Measurements from ENCODE around the gene ASB14. TPM values are rescaled to one million over a fixed set of nuclear protein-coding genes. Genes with fewer than 3 reads are reported as not detected.
"Not testable (repeated sequence)": the region's sequence is repeated elsewhere in the genome, so short reads cannot be mapped to it uniquely, and the experiment has no call there.

ASB14 gene
- not detected for total RNA-seq

DNA sequence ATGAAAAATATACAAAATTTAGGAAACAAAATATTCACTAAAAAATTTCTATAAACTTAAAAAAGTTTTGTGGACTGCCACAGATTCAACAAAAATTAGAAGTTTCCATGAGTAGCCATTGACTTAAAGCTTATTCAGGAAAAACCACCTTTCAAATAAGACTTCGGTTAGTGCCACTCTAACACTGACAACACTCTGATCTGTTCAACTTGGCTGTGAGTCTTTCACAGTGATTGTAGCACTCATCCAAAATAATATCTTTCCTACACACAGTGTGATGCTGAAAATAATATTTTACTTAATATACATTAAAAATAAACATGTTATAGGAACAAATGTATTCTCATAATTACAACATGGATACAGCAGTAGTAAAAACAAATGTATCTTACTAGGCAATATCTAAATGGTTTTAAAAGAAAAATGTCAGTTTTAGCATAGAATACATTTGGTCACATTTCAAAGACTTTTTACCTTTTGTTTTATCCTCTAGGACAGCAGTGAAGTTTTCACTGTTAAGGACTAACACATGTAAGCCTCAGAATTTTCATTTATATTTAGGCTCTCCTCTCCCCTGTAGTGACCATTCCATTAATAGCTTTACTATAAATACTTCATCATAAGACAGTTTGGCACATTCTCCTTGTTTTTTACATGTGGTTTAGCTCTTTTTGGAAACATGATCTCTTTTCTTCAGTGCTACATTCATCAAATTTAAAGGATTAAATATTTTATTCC, at the start of gene ASB14:
ASB14 (minus strand) TSS at position 527 of the 738 bp plus-strand sequence. CDS start 652 bp downstream, outside the sequence.
- POLR2A ChIA-PET = no interaction called here
- CTCF ChIA-PET = no interaction called here

GRCh38 chr3:57339071-57339642, 46.7 kb upstream of the ASB14 start:
- CTCF ChIA-PET, POLR2A ChIA-PET: not testable (repeated sequence)

DNA sequence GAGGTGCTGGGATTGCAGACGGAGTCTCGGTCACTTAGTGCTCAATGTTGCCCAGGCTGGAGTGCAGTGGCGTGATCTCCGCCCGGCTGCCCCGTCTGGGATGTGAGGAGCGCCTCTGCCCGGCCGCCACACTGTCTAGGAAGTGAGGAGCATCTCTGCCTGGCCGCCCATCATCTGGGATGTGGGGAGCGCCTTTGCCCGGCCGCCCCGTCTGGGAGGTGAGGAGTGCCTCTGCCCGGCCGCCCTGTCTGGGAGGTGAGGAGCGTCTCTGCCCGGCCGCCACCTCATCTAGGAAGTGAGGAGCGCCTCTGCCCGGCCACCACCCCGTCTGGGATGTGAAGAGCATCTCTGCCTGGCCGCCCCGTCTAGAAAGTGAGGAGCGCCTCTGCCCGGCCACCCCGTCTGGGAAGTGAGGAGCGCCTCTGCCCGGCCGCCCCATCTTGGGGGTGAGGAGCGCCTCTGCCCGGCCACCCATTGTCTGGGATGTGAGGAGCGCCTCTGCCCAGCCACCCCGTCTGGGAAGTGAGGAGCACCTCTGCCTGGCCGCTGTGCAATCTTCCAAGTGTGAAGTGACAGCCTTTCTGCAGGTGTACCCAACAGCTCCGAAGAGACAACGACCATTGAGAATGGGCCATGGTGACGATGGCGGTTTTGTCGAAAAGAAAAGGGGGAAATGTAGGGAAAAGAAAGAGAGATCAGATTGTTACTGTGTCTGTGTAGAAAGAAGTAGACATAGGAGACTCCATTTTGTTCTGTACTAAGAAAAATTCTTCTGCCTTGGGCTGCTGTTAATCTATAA, 46.0 kb upstream of the ASB14 start:
- CTCF ChIA-PET, POLR2A ChIA-PET: not testable (repeated sequence)

- ChIA-PET CTCF (interaction anchor here (1.7 kb wide), 1 partner anchor 61 kb away, joined by 4 read pairs; no protein-coding TSS in a partner anchor), POLR2A (no interaction called here)
These were observed 42.9 kb upstream of the ASB14 start for GRCh38 chr3:57335283-57335938.

DNA sequence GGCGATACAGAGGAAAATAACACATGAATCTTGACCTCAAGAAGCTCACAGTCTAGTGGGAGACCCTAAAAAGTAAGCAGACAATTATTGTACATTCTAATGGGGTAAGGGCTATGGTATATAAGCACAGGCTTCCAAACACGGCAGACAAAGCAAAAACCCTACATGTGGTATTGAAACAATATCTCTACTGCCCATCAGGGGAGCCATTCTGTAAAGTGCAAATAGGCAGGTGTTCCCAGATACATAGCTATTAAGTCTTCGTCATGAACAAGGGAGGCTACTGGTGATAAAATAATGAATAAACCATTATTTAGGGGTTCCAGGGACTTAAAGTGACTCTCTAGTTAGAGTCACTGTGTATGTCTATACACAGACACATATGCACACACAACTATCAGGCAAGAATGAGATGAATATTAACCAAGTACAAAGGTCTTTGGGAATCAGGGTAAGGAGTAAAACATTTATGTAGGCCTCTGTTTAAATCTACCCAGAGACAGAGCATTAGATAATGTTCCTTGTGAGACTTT, 38.7 kb upstream of the ASB14 start:
- ChIA-PET CTCF (no interaction called here), POLR2A (no interaction called here)

DNA sequence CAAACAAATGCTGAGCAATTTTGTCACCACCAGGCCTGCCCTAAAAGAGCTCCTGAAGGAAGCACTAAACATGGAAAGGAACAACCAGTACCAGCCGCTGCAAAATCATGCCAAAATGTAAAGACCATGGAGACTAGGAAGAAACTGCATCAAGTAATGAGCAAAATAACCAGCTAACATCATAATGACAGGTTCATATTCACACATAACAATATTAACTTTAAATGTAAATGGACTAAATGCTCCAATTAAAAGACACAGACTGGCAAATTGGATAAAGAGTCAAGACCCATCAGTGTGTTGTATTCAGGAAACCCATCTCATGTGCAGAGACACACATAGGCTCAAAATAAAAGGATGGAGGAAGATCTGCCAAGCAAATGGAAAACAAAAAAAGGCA, 34.0 kb upstream of the ASB14 start:
- POLR2A ChIA-PET, CTCF ChIA-PET: not testable (repeated sequence)

DNA sequence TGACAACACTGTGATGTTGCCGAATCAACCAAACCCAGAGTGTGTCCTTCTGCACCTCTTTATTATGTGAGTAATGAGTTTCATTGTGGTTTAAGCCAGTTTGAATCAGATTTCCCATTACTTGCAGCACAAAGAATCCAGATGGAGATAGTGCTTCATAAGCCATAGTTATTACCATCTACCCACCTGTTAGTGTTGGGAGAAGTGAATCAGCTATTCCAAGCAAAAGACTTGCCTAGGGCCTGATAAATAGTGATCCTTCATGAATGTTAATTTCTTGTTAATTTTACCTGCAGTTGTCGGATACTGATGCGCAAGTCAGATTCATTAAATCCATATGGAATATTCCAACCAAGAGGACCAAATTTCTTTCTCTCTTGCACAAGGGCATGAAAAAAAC, 21.7 kb upstream of the ASB14 start:
- POLR2A ChIA-PET = no interaction called here
- CTCF ChIA-PET = no interaction called here

GRCh38 chr3:57309769-57310360, 17.4 kb upstream of the ASB14 start:
- ChIA-PET POLR2A (no interaction called here), CTCF (no interaction called here)

DNA sequence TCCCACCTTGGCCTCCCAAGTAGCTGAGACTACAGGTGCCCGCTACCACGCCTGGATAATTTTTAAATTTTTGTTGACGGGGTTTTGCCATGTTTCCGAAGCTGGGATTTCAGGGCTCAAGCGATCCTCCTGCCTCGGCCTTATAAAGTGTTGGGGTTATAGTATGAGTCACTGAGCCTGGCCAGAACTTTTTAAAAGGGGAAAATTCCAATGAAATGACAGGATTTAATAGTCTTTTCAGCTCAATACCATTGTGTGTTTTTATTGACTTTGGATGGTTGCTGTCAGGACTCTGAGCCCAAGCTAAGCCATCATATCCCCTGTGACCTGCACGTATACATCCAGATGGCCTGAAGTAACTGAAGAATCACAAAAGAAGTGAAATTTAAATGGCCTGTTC, 11.0 kb upstream of the ASB14 start:
- POLR2A ChIA-PET = not testable (repeated sequence)
- CTCF ChIA-PET = interaction anchor here (0.7 kb wide), 1 partner anchor 191 kb away, joined by 3 read pairs; no protein-coding TSS in a partner anchor

DNA sequence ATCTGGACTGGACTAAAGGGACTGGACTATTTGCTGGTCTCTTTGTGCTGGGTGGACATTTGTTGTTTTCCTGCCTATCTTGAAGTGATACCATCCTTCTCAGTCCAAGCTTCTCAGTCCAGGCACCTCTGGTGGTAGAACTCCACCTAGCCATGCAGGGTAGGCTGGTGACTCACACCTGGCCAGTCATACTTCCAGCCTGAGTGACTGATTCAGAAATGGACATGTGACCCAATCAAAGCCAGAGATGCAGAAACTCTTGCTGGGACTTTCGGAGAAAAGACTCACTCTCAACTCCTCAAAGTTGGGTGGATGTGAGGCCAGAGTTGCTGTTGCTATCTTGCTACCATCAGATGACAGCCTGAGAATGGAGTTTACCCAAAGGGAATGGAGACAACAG, 5.6 kb upstream of the ASB14 start:
- ChIA-PET POLR2A (no interaction called here), CTCF (no interaction called here)

- CTCF ChIA-PET = no interaction called here
- POLR2A ChIA-PET = no interaction called here
These were observed 527 bp upstream of the ASB14 start for GRCh38 chr3:57292897-57293526.

DNA sequence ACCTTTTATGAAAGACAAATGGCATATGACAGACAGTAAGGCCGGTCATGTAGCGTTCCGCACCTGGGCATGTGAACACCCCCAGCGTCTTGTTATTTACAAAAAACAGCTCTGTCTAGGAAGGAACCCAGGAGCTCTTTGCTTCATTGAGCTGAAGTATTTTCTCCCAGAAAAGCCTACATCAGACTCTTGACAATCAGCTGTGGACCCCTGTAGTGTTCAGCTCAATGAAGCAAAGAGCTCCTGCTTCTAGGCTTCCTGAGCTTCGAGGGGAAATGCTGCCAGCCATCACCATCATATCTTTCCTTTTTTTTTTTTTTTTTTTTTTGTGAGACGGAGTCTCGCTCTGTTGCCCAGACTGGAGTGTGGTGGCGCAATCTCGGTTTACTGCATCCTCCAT, 4.1 kb downstream of the ASB14 start:
- CTCF ChIA-PET = interaction anchor here (0.6 to 0.7 kb wide), 2 partner anchors 63 to 233 kb away, joined by 4 read pairs; no protein-coding TSS in a partner anchor
- POLR2A ChIA-PET = no interaction called here

DNA sequence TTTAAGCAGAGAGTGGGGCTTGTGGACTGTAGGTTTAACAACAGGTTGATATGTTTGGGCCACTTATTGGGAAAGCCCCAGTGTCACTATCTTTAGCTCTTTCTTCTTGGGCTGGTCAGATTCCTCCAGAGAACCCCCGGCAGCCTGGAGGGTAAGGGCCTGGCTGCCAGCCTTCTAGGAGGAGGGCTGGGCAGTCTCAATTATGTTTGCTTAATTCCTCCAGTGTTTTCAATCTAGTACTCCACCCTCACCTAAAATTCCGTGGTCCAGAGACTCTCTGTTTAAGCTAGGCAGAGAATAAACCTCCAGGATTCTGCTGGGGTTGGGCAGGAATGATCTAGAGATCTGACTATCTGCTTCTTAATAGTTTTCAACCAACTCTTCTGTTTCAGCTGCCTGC, 5.3 kb downstream of the ASB14 start:
- ChIA-PET POLR2A (no interaction called here), CTCF (interaction anchor here (0.6 kb wide), 1 partner anchor 233 kb away, joined by 3 read pairs; no protein-coding TSS in a partner anchor)

- CTCF ChIA-PET = no interaction called here
- POLR2A ChIA-PET = no interaction called here
These were observed 9.2 kb downstream of the ASB14 start for GRCh38 chr3:57283334-57283733.

DNA sequence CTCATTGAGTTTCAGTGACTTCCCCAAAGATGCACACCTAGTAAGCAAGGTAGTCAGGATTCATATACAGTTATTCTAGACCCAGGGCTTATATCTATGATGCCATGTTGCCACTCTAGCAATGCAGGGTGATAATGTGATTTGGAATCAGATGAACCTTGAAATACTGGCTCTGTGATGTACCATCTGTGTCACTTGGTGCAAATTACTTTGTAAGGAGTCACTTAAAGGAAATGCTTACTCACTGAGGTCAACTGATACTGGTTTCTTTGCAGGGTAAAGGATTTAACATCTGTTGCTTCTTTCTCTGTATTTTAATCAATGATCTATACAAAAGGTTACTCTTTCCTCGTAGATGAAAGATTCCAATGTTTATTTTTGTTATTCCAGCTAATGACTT, 10.8 kb downstream of the ASB14 start:
- POLR2A ChIA-PET = no interaction called here
- CTCF ChIA-PET = no interaction called here

- ChIA-PET CTCF (interaction anchor here (0.7 to 1.0 kb wide), 2 partner anchors 9 to 22 kb away, joined by 3 read pairs; no protein-coding TSS in a partner anchor), POLR2A (no interaction called here)
These were observed 12.8 kb downstream of the ASB14 start for GRCh38 chr3:57279685-57280084.

GRCh38 chr3:57278237-57278636, 14.2 kb downstream of the ASB14 start:
- ChIA-PET POLR2A (no interaction called here), CTCF (no interaction called here)

- ChIA-PET POLR2A (no interaction called here), CTCF (no interaction called here)
These were observed 17.1 kb downstream of the ASB14 start for GRCh38 chr3:57275393-57275792.

- ChIA-PET CTCF (no interaction called here), POLR2A (no interaction called here)
These were observed 17.6 kb downstream of the ASB14 start for GRCh38 chr3:57274845-57275244.

All from activated CD8-positive, alpha-beta memory T cell treated with anti-CD3 and anti-CD28 coated beads for 36 hours (primary cell).